K562 (cell line): ENCODE measurements around the gene RNGTT. TPM values are rescaled to one million over a fixed set of nuclear protein-coding genes. Genes with fewer than 3 reads are reported as not detected.

Source experiments
- ATAC-seq: fragments of 200-7000 bp; cut with Tn5 transposase; 3 replicates; pipeline ENCODE4 v1.9.1; 2020; ENCODE audit warnings: moderate library complexity
- BruUV-seq: library from RNA; stranded (reverse); fragments of 400-500 nt; replicated peaks from 2 replicates; lab custom pipeline; 2021; lab: Mats Ljungman, UMichigan
- CTCF ChIA-PET: fragments of 300-600 bp; formaldehyde crosslinking; extraction: SDS; loops from one replicate; lab custom pipeline; 2021; ENCODE audit warnings: low intra/inter-chr PET ratio; lab: Yijun Ruan, JAX
- POLR2A ChIA-PET: fragments of 300-600, 350-650 bp; sonication (Branson Sonifier 250); formaldehyde crosslinking; extraction: SDS; loops from one replicate; lab custom pipeline; 2021; ENCODE audit warnings: antibody characterized with exemption, inconsistent platforms; lab: Yijun Ruan, JAX
- DNase-seq, 4 experiments: peaks; one replicate each; pipeline versions ENCODE4 v3.0.0 to v3.0.0-alpha.2; 2011 to 2018; ENCODE audit warnings: low spot score in 3 of 4, mixed read lengths in 3 of 4; ENCODE audit errors: extremely low read depth in 1 of 4
- FAIRE-seq: peaks from 2 replicates; lab custom pipeline; 2011; peaks lifted over from hg19 to GRCh38; lab: Jason Lieb, UNC
- H2AFZ ChIP-seq: 2 replicates; pipeline ENCODE4 v1.6.0; 2011; ENCODE audit warnings: low read depth, low read length, control low read depth, inconsistent platforms
- H3K27ac ChIP-seq: fragments of 200-600 bp; 3 replicates; pipeline ENCODE4 v1.8.0; 2011; ENCODE audit warnings: low read depth, mild to moderate bottlenecking, control low read depth, inconsistent platforms, low read length, moderate library complexity, mixed read lengths; ENCODE audit errors: extremely low read depth
- H3K27me3 ChIP-seq, 2 experiments: fragments of 300-600 bp in 1 of 2; 2 replicates in 1 of 2; 3 replicates in 1 of 2; pipeline versions ENCODE4 v1.6.0 to v1.8.0; 2011; ENCODE audit warnings: inconsistent platforms in 2 of 2, low read length in 2 of 2, mild to moderate bottlenecking in 1 of 2, mixed read lengths in 1 of 2, moderate library complexity in 1 of 2; ENCODE audit not compliant: control insufficient read depth in 2 of 2, insufficient read depth in 2 of 2
- H3K36me3 ChIP-seq: fragments of 300-600 bp; 3 replicates; pipeline ENCODE4 v1.8.0; 2011; ENCODE audit warnings: mild to moderate bottlenecking, low read length, inconsistent platforms; ENCODE audit not compliant: control insufficient read depth, insufficient read depth
- H3K4me1 ChIP-seq, 2 experiments: fragments of 200-600 bp in 1 of 2; replicated peaks in 1 of 2; 2 replicates in 1 of 2; 3 replicates in 1 of 2; pipeline versions ENCODE4 v1.5.1 to v1.8.0; 2011; ENCODE audit warnings: inconsistent platforms in 2 of 2, low read length in 2 of 2, mild to moderate bottlenecking in 1 of 2, mixed read lengths in 1 of 2, moderate library complexity in 1 of 2; ENCODE audit not compliant: control insufficient read depth in 2 of 2, insufficient read depth in 2 of 2
- H3K4me2 ChIP-seq: 2 replicates; pipeline ENCODE4 v1.6.1; 2011; ENCODE audit warnings: low read length, control low read depth, inconsistent platforms, mixed read lengths; ENCODE audit not compliant: insufficient read depth
- H3K4me3 ChIP-seq: fragments of 200-600 bp; sonication (generic), shearing (Covaris generic); 2 replicates; pipeline ENCODE4 v1.5.1; 2016; ENCODE audit warnings: control low read depth, inconsistent platforms
- H3K79me2 ChIP-seq: fragments of 200-600 bp; 3 replicates; pipeline ENCODE4 v1.8.0; 2011; ENCODE audit warnings: low read length, inconsistent platforms; ENCODE audit not compliant: control insufficient read depth, insufficient read depth
- H3K9ac ChIP-seq, 2 experiments: 2 replicates each; pipeline versions ENCODE4 v1.6.0 to v1.6.1; 2011; ENCODE audit warnings: low read depth in 2 of 2, low read length in 2 of 2, control low read depth in 1 of 2, inconsistent platforms in 1 of 2, mild to moderate bottlenecking in 1 of 2, mixed read lengths in 1 of 2; ENCODE audit not compliant: insufficient read depth in 1 of 2
- H3K9me1 ChIP-seq: one replicate; pipeline ENCODE4 v1.6.0; 2011; ENCODE audit warnings: inconsistent platforms, mild to moderate bottlenecking, low read length, moderate library complexity; ENCODE audit not compliant: control insufficient read depth, insufficient read depth
- H3K9me3 ChIP-seq: replicated peaks from 2 replicates; pipeline ENCODE4 v1.5.1; 2011; ENCODE audit warnings: low read depth, low read length, inconsistent platforms; ENCODE audit not compliant: control insufficient read depth, insufficient read depth
- H4K20me1 ChIP-seq: replicated peaks from 2 replicates; pipeline ENCODE4 v1.6.1; 2011; ENCODE audit warnings: low read length, inconsistent platforms, mixed read lengths; ENCODE audit not compliant: control insufficient read depth, insufficient read depth
- CHCHD3 ChIP-seq: fragments of 250-450 bp; sonication (Bioruptor Pico); IDR thresholded peaks from 2 replicates; pipeline ENCODE4 v2.1.2; 2022; ENCODE audit warnings: mild to moderate bottlenecking
- CREM ChIP-seq: IDR thresholded peaks from 2 replicates; pipeline ENCODE4 v1.6.1; 2014; ENCODE audit warnings: antibody characterized with exemption, low read depth
- E2F4 ChIP-seq: sonication (generic); formaldehyde crosslinking; IDR thresholded peaks from 2 replicates; pipeline ENCODE4 v1.8.0; 2022; ENCODE audit warnings: mild to moderate bottlenecking, low read depth, missing genetic modification reagents
- GABPB2 ChIP-seq: fragments of 250-450 bp; sonication (Bioruptor Pico); conservative IDR thresholded peaks from 2 replicates; pipeline ENCODE4 v1.5.1; 2021; ENCODE audit warnings: mild to moderate bottlenecking
- IFI16 ChIP-seq: fragments of 250-450 bp; sonication (Bioruptor Pico); IDR thresholded peaks from 2 replicates; pipeline ENCODE4 v2.1.2; 2022; ENCODE audit warnings: mild to moderate bottlenecking, inconsistent platforms
- PCBP2 ChIP-seq: fragments of 200-400 bp; formaldehyde crosslinking; IDR thresholded peaks from 2 replicates; pipeline ENCODE4 v1.6.1; 2018; ENCODE audit warnings: low read length, low read depth, mild to moderate bottlenecking, moderate library complexity; ENCODE audit not compliant: poor library complexity, severe bottlenecking
- RBM14 ChIP-seq: fragments of 200-400 bp; formaldehyde crosslinking; IDR thresholded peaks from 2 replicates; pipeline ENCODE4 v1.6.1; 2018; ENCODE audit warnings: low read depth, mild to moderate bottlenecking, low read length, moderate library complexity, borderline replicate concordance; ENCODE audit not compliant: insufficient read depth
- RBM39 ChIP-seq: fragments of 200-400 bp; formaldehyde crosslinking; optimal IDR thresholded peaks from 2 replicates; pipeline ENCODE3; 2018; ENCODE audit warnings: low read depth, low read length
- SP2 ChIP-seq: IDR thresholded peaks from 2 replicates; pipeline ENCODE4 v1.6.1; 2011; ENCODE audit warnings: mild to moderate bottlenecking, low read depth, low read length, moderate library complexity; ENCODE audit not compliant: poor library complexity, severe bottlenecking; ENCODE audit errors: extremely low read depth
- SREBF1 ChIP-seq: fragments of 150-350 bp; IDR thresholded peaks from 2 replicates; pipeline ENCODE4 v1.6.1; 2014; ENCODE audit warnings: antibody characterized with exemption, low read depth, low read length, borderline replicate concordance
- WHSC1 ChIP-seq: IDR thresholded peaks from one replicate; pipeline ENCODE4 v1.6.1; 2012; ENCODE audit warnings: low read length, control low read depth, inconsistent platforms
- ZNF253 ChIP-seq: fragments of 250-450 bp; sonication (Bioruptor Pico); conservative IDR thresholded peaks from 2 replicates; pipeline ENCODE4 v1.6.1; 2021; ENCODE audit warnings: mild to moderate bottlenecking
- ZNF589 ChIP-seq: fragments of 200-800 bp; sonication (Bioruptor generic); IDR thresholded peaks from 2 replicates; pipeline ENCODE4 v1.6.1; 2016; ENCODE audit warnings: low read depth, missing genetic modification characterization, missing compliant biosample characterization
- WGBS: fragments of 100-300 bp; shearing (Covaris generic); methylation state at CpG from one replicate; pipeline ENCODE4 v1.1.6; 2016; ENCODE audit warnings: low coverage, mixed read lengths; ENCODE audit not compliant: insufficient coverage; ENCODE audit errors: missing lambda C conversion rate; 5-methylcytosine and 5-hydroxymethylcytosine counted together
- in situ Hi-C: fragments of 300-500 bp; cut with MboI; formaldehyde crosslinking; loops from 4 replicates; pipeline ENCODE4 v1.15.0; 2018; ENCODE audit warnings: inconsistent platforms, mixed read lengths
- intact Hi-C: fragments of 100-400 bp; cut with micrococcal nuclease; formaldehyde crosslinking; loops from 2 replicates; pipeline ENCODE4 v1.14.2; 2022
- polyA plus RNA-seq, 8 experiments: library from polyadenylated mRNA; depleted of rRNA in 4 of 8; stranded (reverse) in 5 of 8; unstranded in 3 of 8; fragments of >200 nt; fragmentation: Nextera tagmentation in 2 of 8; fragmentation: Illumina TruSeq in 1 of 8; extraction: Ambion mirVana in 2 of 8; extraction: Trizol in 1 of 8; gene quantifications; 2 replicates each; pipeline versions ENCODE4 v1.2.1 to v1.2.3, GENCODE V29; 2011 to 2014; ENCODE audit warnings: inconsistent platforms in 1 of 8, missing spikeins in 1 of 8
- total RNA-seq, 7 experiments: library from RNA; depleted of rRNA in 6 of 7; stranded (reverse); fragments of >200 nt in 6 of 7; fragmentation: Illumina TruSeq in 2 of 7; extraction: Trizol in 2 of 7; gene quantifications; 2 replicates each; pipeline versions ENCODE4 v1.2.1 to v1.2.3, GENCODE V29; 2011 to 2021; ENCODE audit warnings: low replicate concordance in 1 of 7

RNGTT gene
- total and polyA plus RNA-seq, 9 of the 15 experiments (the other 6 are each of a cell fraction or from before 2014, with no cell fraction given) = 6.1 to 31.7 (median 19.5) TPM

GRCh38 chr6:88825856-88826255 lies 137.6 kb downstream of the RNGTT start:
- FAIRE-seq = no peak
- CTCF ChIA-PET = no interaction called here
- WGBS = 60% methylated on average over 3 of the region's 3 CpGs
- H2AFZ ChIP-seq = no peak overlapping the region
- H3K9ac ChIP-seq = no peak overlapping the region
- H3K9me1 ChIP-seq = no peaks in the 10 kb centered on the region
- no TSS peak for BruUV-seq
- H3K27me3 ChIP-seq = no peaks in the 10 kb centered on the region
- intact Hi-C loops = no loop called here
- H3K79me2 ChIP-seq = no peaks in the 10 kb centered on the region
- in situ Hi-C loops = no loop called here
- no peak for TF ChIP-seq CHCHD3 (CRISPR knock-in tag)
- no peak for TF ChIP-seq IFI16 (CRISPR knock-in tag)
- no peak for TF ChIP-seq CREM
- no peak for TF ChIP-seq WHSC1
- no peak for TF ChIP-seq E2F4 (CRISPR knock-in tag)
- no peak for TF ChIP-seq ZNF589 (CRISPR knock-in tag)
- no peak for TF ChIP-seq RBM39
- no peak for TF ChIP-seq SREBF1
- no peak for TF ChIP-seq SP2
- TF ChIP-seq RBM14 = no peak
- TF ChIP-seq PCBP2 = no peak
- no peak for TF ChIP-seq GABPB2 (CRISPR knock-in tag)
- TF ChIP-seq ZNF253 (CRISPR knock-in tag) = no peak
- DNase-seq = no peak
- no peaks in the 10 kb centered on the region for H4K20me1 ChIP-seq
- POLR2A ChIA-PET = no interaction called here
- no peak overlapping the region for H3K4me3 ChIP-seq
- H3K27ac ChIP-seq = no peak overlapping the region
- H3K36me3 ChIP-seq = no peaks in the 10 kb centered on the region
- no peaks in the 10 kb centered on the region for H3K9me3 ChIP-seq
- H3K4me1 ChIP-seq = no peaks in the 10 kb centered on the region
- no peak overlapping the region for H3K4me2 ChIP-seq
- ATAC-seq = no peak
